Loucy (cell line): Measurements from ENCODE around the gene IGSF21.

Experiments used
- H2AFZ ChIP-seq: fragments of 200-600 bp; sonication (generic); 2 replicates; pipeline ENCODE4 v1.6.0; 2016; ENCODE audit warnings: antibody characterized with exemption, mild to moderate bottlenecking, low read length, moderate library complexity
- H3F3A ChIP-seq: fragments of 200-600 bp; 2 replicates; pipeline ENCODE4 v1.6.0; 2016; ENCODE audit warnings: antibody characterized with exemption, low read depth, mild to moderate bottlenecking
- H3K27me3 ChIP-seq: fragments of 200-600 bp; sonication (generic); 2 replicates; pipeline ENCODE4 v1.6.1; 2014; ENCODE audit warnings: low read length, mild to moderate bottlenecking; ENCODE audit not compliant: insufficient read depth, poor library complexity, severe bottlenecking
- H3K36me3 ChIP-seq: fragments of 200-600 bp; sonication (generic); 2 replicates; pipeline ENCODE4 v1.6.1; 2016; ENCODE audit warnings: low read length; ENCODE audit not compliant: insufficient read depth
- H3K4me1 ChIP-seq: fragments of 200-600 bp; sonication (generic); 2 replicates; pipeline ENCODE4 v1.5.1; 2014; ENCODE audit warnings: low read length, mild to moderate bottlenecking; ENCODE audit not compliant: insufficient read depth, poor library complexity, severe bottlenecking
- H3K4me2 ChIP-seq: fragments of 200-600 bp; sonication (generic); 2 replicates; pipeline ENCODE4 v1.6.0; 2014; ENCODE audit warnings: antibody characterized with exemption, low read length, low read depth, mild to moderate bottlenecking; ENCODE audit not compliant: poor library complexity, severe bottlenecking
- H3K4me3 ChIP-seq: fragments of 200-600 bp; sonication (generic); 2 replicates; pipeline ENCODE4 v1.5.1; 2014; ENCODE audit warnings: low read length, mild to moderate bottlenecking, mixed read lengths; ENCODE audit not compliant: poor library complexity, severe bottlenecking
- H3K79me2 ChIP-seq: fragments of 200-600 bp; sonication (generic); 2 replicates; pipeline ENCODE4 v1.6.1; 2014; ENCODE audit warnings: low read length; ENCODE audit not compliant: insufficient read depth
- H3K9ac ChIP-seq: fragments of 200-600 bp; sonication (generic); 2 replicates; pipeline ENCODE4 v1.6.0; 2014; ENCODE audit warnings: mild to moderate bottlenecking, low read depth, low read length, moderate library complexity; ENCODE audit not compliant: poor library complexity, severe bottlenecking
- H3K9me2 ChIP-seq: fragments of 200-600 bp; sonication (generic); replicated peaks from 2 replicates; pipeline ENCODE4 v1.6.1; 2016; ENCODE audit warnings: low read depth, low read length, mixed read lengths
- H3K9me3 ChIP-seq: fragments of 200-600 bp; sonication (generic); 2 replicates; pipeline ENCODE4 v1.6.1; 2014; ENCODE audit warnings: mild to moderate bottlenecking, antibody characterized with exemption, low read length, low read depth; ENCODE audit not compliant: insufficient read depth
- H4K20me1 ChIP-seq: fragments of 200-600 bp; sonication (generic); 2 replicates; pipeline ENCODE4 v1.6.0; 2014; ENCODE audit warnings: antibody characterized with exemption, low read length, mild to moderate bottlenecking; ENCODE audit not compliant: insufficient read depth, poor library complexity, severe bottlenecking
- CTCF ChIP-seq: fragments of 200-600 bp; sonication (generic); conservative IDR thresholded peaks from 2 replicates; pipeline ENCODE4 v1.5.1; 2014; ENCODE audit warnings: mild to moderate bottlenecking, antibody characterized with exemption, low read length
- EZH2phosphoT487 ChIP-seq: fragments of 200-600 bp; IDR thresholded peaks from 2 replicates; pipeline ENCODE4 v1.6.1; 2018; ENCODE audit warnings: antibody characterized with exemption, mild to moderate bottlenecking, moderate library complexity, borderline replicate concordance

Gene IGSF21

GRCh38 chr1:18326211-18326897 is 218.8 kb downstream of the IGSF21 start:
- Histone ChIP-seq H3K9me3 (peaks cover 4% of the 10 kb centered on the region; the same call in 1 of the 2 replicates), H3K27me3 (no peaks in the 10 kb centered on the region), H3K9ac (no peak overlapping the region), H3K4me3 (no peak overlapping the region), H3K79me2 (no peaks in the 10 kb centered on the region), H3K4me2 (no peak overlapping the region), H3F3A (no peaks in the 10 kb centered on the region), H3K36me3 (no peaks in the 10 kb centered on the region), H3K9me2 (no peaks in the 10 kb centered on the region), H4K20me1 (no peaks in the 10 kb centered on the region), H3K4me1 (no peaks in the 10 kb centered on the region), H2AFZ (no peak overlapping the region)
- TF ChIP-seq CTCF (no peak), EZH2phosphoT487 (no peak)

GRCh38 chr1:18327650-18328049 is 220.1 kb downstream of the IGSF21 start:
- H4K20me1 ChIP-seq, result no peaks in the 10 kb centered on the region
- H3K9me2 ChIP-seq, result no peaks in the 10 kb centered on the region
- H3K4me1 ChIP-seq, result no peaks in the 10 kb centered on the region
- no peak overlapping the region for H3K4me2 ChIP-seq
- TF ChIP-seq EZH2phosphoT487 (no peak), CTCF (no peak)
- H3K4me3 ChIP-seq, result no peak overlapping the region
- no peaks in the 10 kb centered on the region for H3K36me3 ChIP-seq
- no peaks in the 10 kb centered on the region for H3F3A ChIP-seq
- H2AFZ ChIP-seq, result no peak overlapping the region
- H3K9me3 ChIP-seq, result no peaks in the 10 kb centered on the region; the same call in 1 of the 2 replicates
- H3K9ac ChIP-seq, result no peak overlapping the region
- no peaks in the 10 kb centered on the region for H3K79me2 ChIP-seq
- H3K27me3 ChIP-seq, result no peaks in the 10 kb centered on the region

- TF ChIP-seq EZH2phosphoT487, result no peak
- H3K4me3 ChIP-seq, result no peak overlapping the region
- H3K4me2 ChIP-seq, result no peak overlapping the region
- H3K27me3 ChIP-seq, result no peaks in the 10 kb centered on the region
- H3K79me2 ChIP-seq, result no peaks in the 10 kb centered on the region
- no peaks in the 10 kb centered on the region for H3K9me2 ChIP-seq
- no peaks in the 10 kb centered on the region for H3K4me1 ChIP-seq
- H3F3A ChIP-seq, result no peaks in the 10 kb centered on the region
- no peaks in the 10 kb centered on the region; the same call in 1 of the 2 replicates for H3K9me3 ChIP-seq
- no peak overlapping the region for H2AFZ ChIP-seq
- no peaks in the 10 kb centered on the region for H3K36me3 ChIP-seq
- no peaks in the 10 kb centered on the region for H4K20me1 ChIP-seq
- H3K9ac ChIP-seq, result no peak overlapping the region
Measured at GRCh38 chr1:18328803-18329202, 221.2 kb downstream of the IGSF21 start.
